IMR-90 (cell line): ENCODE results near the gene PCIF1. TPM values are rescaled to one million over a fixed set of nuclear protein-coding genes. Genes with fewer than 3 reads are reported as not detected.

Source experiments
- ATAC-seq: fragments of 200-7000 bp; cut with Tn5 transposase; 2 replicates; pipeline ENCODE4 v1.9.1; 2020; ENCODE audit warnings: low read depth, mild to moderate bottlenecking, moderate library complexity
- BruUV-seq: library from RNA; stranded (reverse); fragments of 400-500 nt; replicated peaks from 2 replicates; lab custom pipeline; 2021; lab: Mats Ljungman, UMichigan
- CTCF ChIA-PET: fragments of 300-600 bp; formaldehyde crosslinking; extraction: SDS; loops from one replicate; lab custom pipeline; 2021; ENCODE audit warnings: antibody characterized with exemption; lab: Yijun Ruan, JAX
- POLR2A ChIA-PET: fragments of 300-600 bp; sonication (Branson Sonifier 250); formaldehyde crosslinking; loops from one replicate; lab custom pipeline; 2022; ENCODE audit warnings: antibody characterized with exemption; ENCODE audit not compliant: unreplicated experiment; lab: Charles Lee
- DNase-seq: peaks from one replicate; pipeline ENCODE4 v3.0.0; 2013
- H2AFZ ChIP-seq: replicated peaks from 2 replicates; pipeline ENCODE3; 2013; ENCODE audit warnings: low read length, mild to moderate bottlenecking; ENCODE audit not compliant: poor library complexity
- H2AK5ac ChIP-seq: 2 replicates; pipeline ENCODE4 v1.6.1; 2013; ENCODE audit warnings: low read depth, low read length, inconsistent platforms
- H2AK9ac ChIP-seq: replicated peaks from 2 replicates; pipeline ENCODE3; 2013; ENCODE audit warnings: mild to moderate bottlenecking, low read depth, low read length, moderate library complexity; ENCODE audit not compliant: poor library complexity
- H2BK120ac ChIP-seq: 2 replicates; pipeline ENCODE4 v1.6.1; 2013; ENCODE audit warnings: low read depth, low read length, inconsistent platforms
- H2BK15ac ChIP-seq: 3 replicates; pipeline ENCODE4 v1.6.1; 2013; ENCODE audit warnings: low read depth, low read length, inconsistent platforms
- H2BK20ac ChIP-seq: 2 replicates; pipeline ENCODE4 v1.6.1; 2013; ENCODE audit warnings: low read depth, mild to moderate bottlenecking, inconsistent platforms, low read length, moderate library complexity
- H2BK5ac ChIP-seq: 2 replicates; pipeline ENCODE4 v1.6.1; 2013; ENCODE audit warnings: mild to moderate bottlenecking, low read depth, low read length, inconsistent platforms; ENCODE audit not compliant: poor library complexity, severe bottlenecking
- H3K14ac ChIP-seq: replicated peaks from 2 replicates; pipeline ENCODE4 v1.6.1; 2013; ENCODE audit warnings: low read depth, low read length, inconsistent platforms
- H3K18ac ChIP-seq: 2 replicates; pipeline ENCODE4 v1.6.1; 2013; ENCODE audit warnings: low read depth, low read length, control low read depth
- H3K23ac ChIP-seq: 2 replicates; pipeline ENCODE4 v1.6.1; 2013; ENCODE audit warnings: low read depth, low read length, inconsistent platforms
- H3K27ac ChIP-seq: 2 replicates; pipeline ENCODE4 v1.5.1; 2013; ENCODE audit warnings: mild to moderate bottlenecking, control low read depth, low read length; ENCODE audit not compliant: insufficient read depth
- H3K27me3 ChIP-seq: 2 replicates; pipeline ENCODE4 v1.6.1; 2013; ENCODE audit warnings: low read length; ENCODE audit not compliant: control insufficient read depth, insufficient read depth
- H3K36me3 ChIP-seq: 2 replicates; pipeline ENCODE4 v1.6.1; 2013; ENCODE audit warnings: low read length, mixed read lengths; ENCODE audit not compliant: control insufficient read depth, insufficient read depth
- H3K4ac ChIP-seq: 2 replicates; pipeline ENCODE4 v1.6.1; 2013; ENCODE audit warnings: low read depth, low read length, inconsistent platforms
- H3K4me1 ChIP-seq: 2 replicates; pipeline ENCODE4 v1.6.1; 2013; ENCODE audit warnings: low read length, mixed read lengths; ENCODE audit not compliant: control insufficient read depth, insufficient read depth
- H3K4me2 ChIP-seq: 2 replicates; pipeline ENCODE4 v1.6.1; 2013; ENCODE audit warnings: low read depth, mild to moderate bottlenecking, control low read depth, low read length, moderate library complexity
- H3K4me3 ChIP-seq: 2 replicates; pipeline ENCODE4 v1.5.1; 2013; ENCODE audit warnings: low read depth, mild to moderate bottlenecking, control low read depth, low read length, moderate library complexity; ENCODE audit not compliant: insufficient read depth
- H3K56ac ChIP-seq: 2 replicates; pipeline ENCODE4 v1.6.1; 2013; ENCODE audit warnings: low read length, inconsistent platforms; ENCODE audit not compliant: insufficient read depth; ENCODE audit errors: extremely low read depth
- H3K79me1 ChIP-seq, 2 experiments: 2 replicates each; pipeline ENCODE4 v1.6.1; 2013; ENCODE audit warnings: low read length in 2 of 2, inconsistent platforms in 1 of 2, low read depth in 1 of 2
- H3K9ac ChIP-seq: 2 replicates; pipeline ENCODE4 v1.6.1; 2013; ENCODE audit warnings: low read depth, low read length, control low read depth
- H3K9me1 ChIP-seq: 2 replicates; pipeline ENCODE4 v1.6.1; 2013; ENCODE audit warnings: low read length, inconsistent platforms; ENCODE audit not compliant: insufficient read depth
- H3K9me3 ChIP-seq: 2 replicates; pipeline ENCODE4 v1.6.1; 2013; ENCODE audit warnings: low read length; ENCODE audit not compliant: control insufficient read depth, insufficient read depth
- H4K20me1 ChIP-seq: 2 replicates; pipeline ENCODE4 v1.6.1; 2013; ENCODE audit warnings: low read length, inconsistent platforms; ENCODE audit not compliant: insufficient read depth
- H4K5ac ChIP-seq: 2 replicates; pipeline ENCODE4 v1.6.1; 2013; ENCODE audit warnings: mild to moderate bottlenecking, low read depth, low read length, control low read depth
- H4K8ac ChIP-seq, 2 experiments: 2 replicates each; pipeline ENCODE4 v1.6.1; 2013; ENCODE audit warnings: low read depth in 2 of 2, low read length in 2 of 2, control low read depth in 1 of 2, inconsistent platforms in 1 of 2
- H4K91ac ChIP-seq: 2 replicates; pipeline ENCODE4 v1.6.1; 2013; ENCODE audit warnings: low read depth, low read length, inconsistent platforms; ENCODE audit not compliant: insufficient read depth
- CHD1 ChIP-seq: IDR thresholded peaks from 2 replicates; pipeline ENCODE4 v1.6.1; 2012; ENCODE audit warnings: low read depth, low read length, improper control_type of control experiment
- MAZ ChIP-seq: IDR thresholded peaks from 2 replicates; pipeline ENCODE4 v1.6.1; 2012; ENCODE audit warnings: low read depth, mild to moderate bottlenecking, low read length, improper control_type of control experiment, moderate library complexity, borderline replicate concordance
- RAD21 ChIP-seq: IDR thresholded peaks from 2 replicates; pipeline ENCODE4 v1.6.1; 2012; ENCODE audit warnings: low read length, improper control_type of control experiment
- SMC3 ChIP-seq: fragments of 150-350 bp; IDR thresholded peaks from 2 replicates; pipeline ENCODE4 v1.6.1; 2016; ENCODE audit warnings: low read depth, mild to moderate bottlenecking, antibody characterized with exemption, low read length, moderate library complexity
- WGBS, 2 experiments: methylation state at CpG; one replicate each; pipeline versions ENCODE4 v1.1.5 to v1.1.7; 2013; ENCODE audit warnings: missing lambda C conversion rate in 2 of 2; ENCODE audit not compliant: insufficient read length in 1 of 2; ENCODE audit errors: extremely low coverage in 2 of 2; 5-methylcytosine and 5-hydroxymethylcytosine counted together
- dilution Hi-C: fragments of 300-500 bp; cut with HindIII; formaldehyde crosslinking; loops from one replicate; pipeline ENCODE4 v1.14.3; 2018; ENCODE audit warnings: low sequenced_read_pairs; ENCODE audit not compliant: unreplicated experiment
- in situ Hi-C: fragments of 300-500 bp; cut with MboI; formaldehyde crosslinking; loops from 3 replicates; pipeline ENCODE4 v1.14.3; 2019; ENCODE audit warnings: low sequenced_read_pairs, inconsistent platforms, mixed read lengths
- intact Hi-C: fragments of 100-400 bp; cut with micrococcal nuclease; formaldehyde crosslinking; loops from 2 replicates; pipeline ENCODE4 v1.10.0; 2022
- polyA plus RNA-seq, 3 experiments: library from polyadenylated mRNA; depleted of rRNA; stranded (reverse); fragments of >200 nt; gene quantifications; 2 replicates each; pipeline ENCODE4 v1.2.3, GENCODE V29; 2012; ENCODE audit warnings: low replicate concordance in 1 of 3
- total RNA-seq: library from RNA; depleted of rRNA; stranded (reverse); fragments of >200 nt; gene quantifications from 2 replicates; pipeline ENCODE4 v1.2.3, GENCODE V29; 2012
- TF ChIP-seq, protein P1 (sequence below): fragments of 150-350 bp; IDR thresholded peaks from 2 replicates; pipeline ENCODE4 v1.6.1; 2017; ENCODE audit warnings: mild to moderate bottlenecking, antibody characterized with exemption, low read length, low read depth

PCIF1 gene
- total and polyA plus RNA-seq, 2 of the 4 experiments (the other 2 are of a cell fraction), result 5.4 to 18.3 TPM

DNA sequence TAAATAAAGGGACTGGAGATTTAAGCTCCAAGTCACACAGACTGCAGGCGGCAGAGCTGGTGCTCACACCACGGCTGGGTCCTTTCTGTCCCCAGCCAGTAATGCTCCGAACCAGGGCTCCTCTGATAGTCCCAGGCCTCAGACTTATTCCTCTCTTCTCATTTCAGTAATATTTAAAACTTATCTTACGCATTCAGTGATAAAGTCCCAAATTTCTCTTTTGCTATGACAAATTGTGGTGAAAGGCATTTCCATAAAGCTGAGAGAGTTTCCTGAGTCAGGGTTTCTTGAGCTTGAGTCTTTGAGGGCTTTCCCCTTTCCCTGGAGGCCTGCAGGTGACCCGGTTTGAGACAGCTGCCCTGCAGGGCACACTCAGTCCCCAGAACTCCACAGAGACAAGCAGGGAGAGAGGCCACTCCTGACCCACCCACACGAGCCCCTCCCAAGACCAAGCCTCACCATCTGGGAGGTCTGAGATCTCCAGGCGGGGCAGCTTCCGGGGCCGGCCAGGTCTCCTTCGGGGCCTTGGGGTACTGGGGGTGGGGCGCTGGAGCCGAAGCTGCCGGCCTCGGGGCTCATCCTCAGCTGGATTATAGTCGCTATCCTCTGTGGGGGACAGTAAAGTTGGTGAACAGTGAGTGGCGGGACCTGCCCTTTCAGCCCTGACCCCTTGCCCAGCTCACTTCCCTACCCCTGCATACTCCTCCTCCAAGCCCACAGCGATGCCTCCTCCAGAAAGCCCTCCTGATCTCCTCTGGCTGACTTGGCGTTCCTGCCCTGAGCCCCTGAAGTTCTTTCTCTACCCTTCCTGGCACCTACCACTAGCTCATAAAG, 30.9 kb downstream of the PCIF1 start:
- peaks cover 67% of the 10 kb centered on the region for H3K36me3 ChIP-seq
- H2BK120ac ChIP-seq, result no peak overlapping the region
- ChIA-PET POLR2A (no interaction called here), CTCF (no interaction called here)
- H3K9me3 ChIP-seq, result no peaks in the 10 kb centered on the region
- intact Hi-C loops, result no loop called here
- H3K9me1 ChIP-seq, result peaks cover 13% of the 10 kb centered on the region; the same call in 1 of the 2 replicates
- H2BK5ac ChIP-seq, result no peak overlapping the region
- H2AFZ ChIP-seq, result no peak overlapping the region
- ATAC-seq, result no peak
- H3K4me3 ChIP-seq, result no peak overlapping the region
- in situ Hi-C loops, result no loop called here
- dilution Hi-C loops, result no loop called here
- H2AK5ac ChIP-seq, result no peak overlapping the region
- BruUV-seq, result no TSS peak
- peaks cover 24% of the 10 kb centered on the region for H4K20me1 ChIP-seq
- DNase-seq, result no peak
- no peak overlapping the region for H2AK9ac ChIP-seq
- H4K91ac ChIP-seq, result no peak overlapping the region
- no peak overlapping the region for H3K14ac ChIP-seq
- H3K27ac ChIP-seq, result no peak overlapping the region
- WGBS, 2 experiments, result no CpG with 5 or more reads among the region's 18 CpGs
- no peak overlapping the region for H3K56ac ChIP-seq
- no peaks in the 10 kb centered on the region for H3K27me3 ChIP-seq
- H3K4me1 ChIP-seq, result peaks cover 12% of the 10 kb centered on the region
- no peak overlapping the region for H3K23ac ChIP-seq
- no peak overlapping the region for H4K5ac ChIP-seq
- no peak overlapping the region for H4K8ac ChIP-seq
- no peak overlapping the region for H2BK15ac ChIP-seq
- H2BK20ac ChIP-seq, result no peak overlapping the region
- peaks cover 11 to 35% of the 10 kb centered on the region in 2 experiments; a peak in 3 of 4 replicates for H3K79me1 ChIP-seq
- TF ChIP-seq MAZ (no peak), RAD21 (no peak), CHD1 (no peak), SMC3 (no peak)
- TF ChIP-seq, protein P1, sequence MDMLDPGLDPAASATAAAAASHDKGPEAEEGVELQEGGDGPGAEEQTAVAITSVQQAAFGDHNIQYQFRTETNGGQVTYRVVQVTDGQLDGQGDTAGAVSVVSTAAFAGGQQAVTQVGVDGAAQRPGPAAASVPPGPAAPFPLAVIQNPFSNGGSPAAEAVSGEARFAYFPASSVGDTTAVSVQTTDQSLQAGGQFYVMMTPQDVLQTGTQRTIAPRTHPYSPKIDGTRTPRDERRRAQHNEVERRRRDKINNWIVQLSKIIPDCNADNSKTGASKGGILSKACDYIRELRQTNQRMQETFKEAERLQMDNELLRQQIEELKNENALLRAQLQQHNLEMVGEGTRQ, result no peak
- no peak overlapping the region for H3K4me2 ChIP-seq
- no peak overlapping the region for H3K9ac ChIP-seq
- no peak overlapping the region for H3K4ac ChIP-seq
- H3K18ac ChIP-seq, result no peak overlapping the region
